ENCODE results near the gene SAMD8. TPM values are rescaled to one million over a fixed set of nuclear protein-coding genes. Genes with fewer than 3 reads are reported as not detected.

Gene SAMD8
- total and polyA plus RNA-seq, 3 donors from 2014 or later, result 45.0 to 66.3 (median 55.3) TPM

GRCh38 chr10:75150656-75151055 is 39.2 kb downstream of the SAMD8 start:
- Histone ChIP-seq H3K9me3 (no peaks in the 10 kb centered on the region), H3K36me3 (ENCODE audit: low read depth, missing control alignments) (no peaks in the 10 kb centered on the region), H3K4me3 (no peak overlapping the region), H3K27ac (no peak overlapping the region), H3K4me1 (no peaks in the 10 kb centered on the region), H3K27me3 (no peaks in the 10 kb centered on the region)
- intact Hi-C loops (cut with DNase I; ENCODE audit: low total_unique reads), result no loop called here
- WGBS, 2 donors, result 92 to 98% methylated on average over 5 of the region's 5 CpGs
- no peak for DNase-seq
- no peak for TF ChIP-seq CTCF (IDR thresholded peaks at IDR 0.05)
- no peak for TF ChIP-seq POLR2A (IDR thresholded peaks at IDR 0.05)

- Histone ChIP-seq H3K27me3 (no peaks in the 10 kb centered on the region), H3K4me3 (no peak overlapping the region), H3K27ac (no peak overlapping the region), H3K4me1 (peaks cover 6% of the 10 kb centered on the region), H3K9me3 (no peaks in the 10 kb centered on the region), H3K36me3 (ENCODE audit: low read depth, missing control alignments) (no peaks in the 10 kb centered on the region)
- 60 to 76% methylated on average over 4 of the region's 4 CpGs for WGBS, 2 donors
- intact Hi-C loops (cut with DNase I; ENCODE audit: low total_unique reads), result no loop called here
- TF ChIP-seq CTCF (IDR thresholded peaks at IDR 0.05), result no peak
- DNase-seq, result no peak
These were observed 48.1 kb downstream of the SAMD8 start for GRCh38 chr10:75159519-75159918.

- H3K27ac ChIP-seq, result peak overlapping the region; percentile 43 to 46
- no peaks in the 10 kb centered on the region for H3K36me3 ChIP-seq (ENCODE audit: low read depth, missing control alignments)
- H3K9me3 ChIP-seq, result no peaks in the 10 kb centered on the region
- H3K4me1 ChIP-seq, result peaks cover 26% of the 10 kb centered on the region
- no peak for TF ChIP-seq POLR2A (IDR thresholded peaks at IDR 0.05)
- no peak for TF ChIP-seq CTCF (IDR thresholded peaks at IDR 0.05)
- no peak for DNase-seq
- no peak overlapping the region for H3K4me3 ChIP-seq
- intact Hi-C loops (cut with DNase I; ENCODE audit: low total_unique reads), result no loop called here
- WGBS, 2 donors, result 44 to 48% methylated on average over 2 of the region's 2 CpGs
- no peaks in the 10 kb centered on the region for H3K27me3 ChIP-seq
These were observed 54.5 kb downstream of the SAMD8 start for GRCh38 chr10:75165684-75166622.

- intact Hi-C loops (cut with DNase I; ENCODE audit: low total_unique reads), result no loop called here
These were observed 55.1 kb downstream of the SAMD8 start for GRCh38 chr10:75166623-75166972.

More at GRCh38 chr10:75166623-75166972, 55.1 kb downstream of the SAMD8 start:
- H3K9me3 ChIP-seq, result no peaks in the 10 kb centered on the region
- no peak for TF ChIP-seq POLR2A (IDR thresholded peaks at IDR 0.05)
- TF ChIP-seq CTCF (IDR thresholded peaks at IDR 0.05), result no peak
- WGBS, 2 donors, result 85 to 95% methylated on average over 1 of the region's 1 CpG
- no peak for DNase-seq
- no peaks in the 10 kb centered on the region for H3K36me3 ChIP-seq (ENCODE audit: low read depth, missing control alignments)
- H3K4me3 ChIP-seq, result no peak overlapping the region
- peak overlapping the region in 1 of 2 donors; percentile 46 for H3K27ac ChIP-seq
- H3K27me3 ChIP-seq, result no peaks in the 10 kb centered on the region
- peaks cover 26% of the 10 kb centered on the region for H3K4me1 ChIP-seq
